Tibial artery (tissue), 4 donors: ENCODE data around the gene FBXO39.

Experiments used
- DNase-seq, 2 donors: peaks; one replicate each; pipeline ENCODE4 v3.0.0-alpha.2; 2019
- H3K27ac ChIP-seq, 2 donors: fragments of 200-600 bp; sonication (generic) in 1 of 2; 1 replicate in 1 of 2; 2 replicates in 1 of 2; pipeline ENCODE4 v1.5.1; 2018 to 2019; ENCODE audit warnings: mild to moderate bottlenecking in 1 of 2
- H3K27me3 ChIP-seq, 2 donors: fragments of 200-600 bp; sonication (generic) in 1 of 2; one replicate each; pipeline versions ENCODE4 v1.5.1 to v1.6.0; 2016 to 2019
- H3K36me3 ChIP-seq, 3 donors: fragments of 200-600 bp; sonication (generic) in 2 of 3; one replicate each; pipeline ENCODE4 v1.5.1; 2016 to 2019; ENCODE audit warnings: mild to moderate bottlenecking in 2 of 3
- H3K4me1 ChIP-seq, 4 donors: fragments of 200-600 bp; sonication (generic) in 2 of 4; 1 replicate in 3 of 4; 2 replicates in 1 of 4; pipeline ENCODE4 v1.5.1; 2016 to 2019
- H3K4me3 ChIP-seq, 2 donors: fragments of 200-600 bp; sonication (generic) in 1 of 2; 1 replicate in 1 of 2; 2 replicates in 1 of 2; pipeline ENCODE4 v1.5.1; 2018 to 2019; ENCODE audit warnings: mild to moderate bottlenecking in 2 of 2
- H3K9me3 ChIP-seq, 3 donors: fragments of 200-600 bp; sonication (generic) in 1 of 3; one replicate each; pipeline ENCODE4 v1.5.1; 2016 to 2019
- CTCF ChIP-seq, 2 experiments: fragments of 200-600 bp in 1 of 2; fragments of 450-650 bp in 1 of 2; IDR thresholded peaks; one replicate each; pipeline ENCODE4 v1.5.1; 2017 to 2019; ENCODE audit warnings: antibody characterized with exemption in 2 of 2, mild to moderate bottlenecking in 1 of 2, moderate library complexity in 1 of 2
- intact Hi-C: fragments of 100-400 bp; cut with DNase I; formaldehyde crosslinking; loops from one replicate; pipeline ENCODE4 v1.15.0; 2023; ENCODE audit warnings: low total_unique reads

Gene FBXO39

GRCh38 chr17:6753006-6753445 is 23.0 kb upstream of the FBXO39 start:
- peak; percentile 66 to 77 for DNase-seq
- no peak for TF ChIP-seq CTCF (IDR thresholded peaks at IDR 0.05)
- Histone ChIP-seq H3K9me3 (no peaks in the 10 kb centered on the region), H3K27ac (peak overlapping the region; percentile 70 to 86), H3K36me3 (no peaks in the 10 kb centered on the region), H3K4me3 (peak overlapping the region in 1 of 2 donors; percentile 25), H3K27me3 (no peaks in the 10 kb centered on the region), H3K4me1 (peaks cover 0 to 53% (median 37%) of the 10 kb centered on the region in 4 donors)
- intact Hi-C loops = no loop called here

- no peak for DNase-seq
- Histone ChIP-seq H3K4me3 (no peak overlapping the region), H3K27me3 (no peaks in the 10 kb centered on the region), H3K27ac (peak overlapping the region; percentile 70 to 86), H3K9me3 (no peaks in the 10 kb centered on the region), H3K4me1 (peaks cover 0 to 53% (median 37%) of the 10 kb centered on the region in 4 donors), H3K36me3 (no peaks in the 10 kb centered on the region)
- intact Hi-C loops = no loop called here
- no peak for TF ChIP-seq CTCF (IDR thresholded peaks at IDR 0.05)
These were observed 22.5 kb upstream of the FBXO39 start for GRCh38 chr17:6753546-6753945.

GRCh38 chr17:6755281-6755680 is 20.7 kb upstream of the FBXO39 start:
- H3K4me1 ChIP-seq = peaks cover 0 to 53% (median 37%) of the 10 kb centered on the region in 4 donors
- H3K36me3 ChIP-seq = peaks cover 7 to 17% (median 13%) of the 10 kb centered on the region in 3 donors
- no peak for TF ChIP-seq CTCF (IDR thresholded peaks at IDR 0.05)
- intact Hi-C loops = no loop called here
- H3K4me3 ChIP-seq = peak overlapping the region; percentile 44 to 51
- no peaks in the 10 kb centered on the region for H3K27me3 ChIP-seq
- H3K9me3 ChIP-seq = no peaks in the 10 kb centered on the region
- peak overlapping the region; percentile 71 to 74 for H3K27ac ChIP-seq
- peak; percentile 44 to 75 for DNase-seq

- H3K27me3 ChIP-seq = no peaks in the 10 kb centered on the region
- H3K9me3 ChIP-seq = no peaks in the 10 kb centered on the region
- peak within 1 kb of the TSS; percentile 44 to 51 for H3K4me3 ChIP-seq
- peaks cover 7 to 19% (median 17%) of the 10 kb centered on the region in 3 donors for H3K36me3 ChIP-seq
- intact Hi-C loops = no loop called here
- peaks cover 0 to 53% (median 37%) of the 10 kb centered on the region in 4 donors for H3K4me1 ChIP-seq
- TF ChIP-seq CTCF (IDR thresholded peaks at IDR 0.05) = no peak
- DNase-seq = peak in 1 of 2 donors; percentile 40
- peak within 1 kb of the TSS; percentile 71 to 74 for H3K27ac ChIP-seq
These were observed 20.3 kb upstream of the FBXO39 start, which contains the start of gene XAF1 for GRCh38 chr17:6755731-6756184. XAF1 (plus strand) TSS chr17:6756046; CDS start chr17:6756079, 33 bp downstream.

- no peak for TF ChIP-seq CTCF (IDR thresholded peaks at IDR 0.05)
- Histone ChIP-seq H3K4me3 (peak overlapping the region; percentile 44 to 51), H3K4me1 (peaks cover 0 to 53% (median 37%) of the 10 kb centered on the region in 4 donors), H3K36me3 (peaks cover 7 to 27% (median 24%) of the 10 kb centered on the region in 3 donors), H3K27ac (peak overlapping the region; percentile 71 to 74), H3K9me3 (no peaks in the 10 kb centered on the region), H3K27me3 (no peaks in the 10 kb centered on the region)
- no peak for DNase-seq
- intact Hi-C loops = no loop called here
These were observed 19.5 kb upstream of the FBXO39 start for GRCh38 chr17:6756425-6757031.
